ENCODE measurements around the gene TPP1.
A peak's percentile ranks its signal among the peaks of the same experiment; 100 is the strongest.

- peak; percentile 14 to 57 (median 42) for TF ChIP-seq CTCF (IDR thresholded peaks at IDR 0.05)
- TF ChIP-seq POLR2AphosphoS5 (IDR thresholded peaks at IDR 0.05), result peak; percentile 98 to 99
- peak; percentile 47 to 99 (median 94) for TF ChIP-seq POLR2A (IDR thresholded peaks at IDR 0.05)
Measured at GRCh38 chr11:6612213-6613041, 6.8 kb downstream of the TPP1 start, which contains the start of gene TAF10.

All from upper lobe of left lung (tissue), 4 donors.